ENCODE results near the gene SIGLEC6.

The SIGLEC6 gene

GRCh38 chr19:51509823-51510660 lies 21.4 kb downstream of the SIGLEC6 start:
- Histone ChIP-seq H3K36me3 (no peaks in the 10 kb centered on the region), H3K4me2 (peak overlapping the region in 4 of 11 experiments; percentile 3 to 32 (median 19); a peak in 2 of 22 replicates), H3K4me1 (peaks cover 0 to 49% (median 3%) of the 10 kb centered on the region in 10 experiments; a peak in 8 of 20 replicates), H4K20me1 (no peaks in the 10 kb centered on the region), H3K9ac (no peak overlapping the region), H3K4me3 (no peak overlapping the region), H3K27ac (no peak overlapping the region), H3K27me3 (no peaks in the 10 kb centered on the region), H3K9me3 (replicated peaks in 1 of 11) (peaks cover 0 to 10% (median 0%) of the 10 kb centered on the region in 11 experiments; a peak in 8 of 22 replicates)
- TF ChIP-seq Cebpa-rat (IDR thresholded peaks at IDR 0.05): no peak

DNA sequence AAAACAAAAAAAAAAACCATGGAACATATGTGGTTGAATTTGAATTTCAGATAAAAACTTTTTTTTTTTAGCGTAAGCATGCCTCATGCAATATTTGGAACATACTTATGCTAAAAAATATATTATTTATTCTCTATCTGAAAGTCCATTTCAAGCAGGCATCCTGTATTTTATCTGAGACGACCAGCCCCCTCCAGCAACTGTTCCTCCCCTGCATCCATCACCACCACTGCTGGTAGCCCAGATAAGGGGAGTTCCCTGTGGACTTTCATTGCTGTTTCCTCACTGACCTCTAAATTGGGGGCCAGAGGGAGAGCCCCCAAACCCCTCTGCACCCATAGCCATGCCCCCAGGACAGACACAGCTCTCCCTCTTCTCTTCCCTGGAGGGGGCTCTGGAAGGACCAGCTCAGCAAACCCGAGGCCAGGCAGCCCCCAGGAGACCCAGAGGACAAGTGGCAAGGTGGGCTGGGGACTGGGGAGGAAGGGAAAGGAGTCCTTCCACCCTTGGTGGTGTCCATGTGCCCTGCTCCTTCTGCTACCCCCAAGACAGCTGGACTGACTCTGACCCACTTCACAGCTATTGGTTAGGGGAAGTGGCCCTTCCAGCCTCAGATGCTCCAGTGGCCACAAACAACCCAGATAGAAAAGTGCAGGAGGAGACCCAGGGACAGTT lies 23.3 kb downstream of the SIGLEC6 start:
- TF ChIP-seq Cebpa-rat (IDR thresholded peaks at IDR 0.05): no peak
- Histone ChIP-seq H3K9me3 (replicated peaks in 1 of 11) (peaks cover 0 to 25% (median 0%) of the 10 kb centered on the region in 11 experiments; a peak in 10 of 22 replicates), H3K27ac (no peak overlapping the region)

GRCh38 chr19:51507640-51508058 lies 23.8 kb downstream of the SIGLEC6 start:
- no peak overlapping the region for H3K4me3 ChIP-seq

More for the DNA sequence above, 23.3 kb downstream of the SIGLEC6 start:
- Histone ChIP-seq H3K27me3 (no peaks in the 10 kb centered on the region), H3K9ac (no peak overlapping the region), H3K4me3 (no peak overlapping the region), H3K4me1 (peaks cover 0 to 67% (median 18%) of the 10 kb centered on the region in 10 experiments; a peak in 15 of 20 replicates), H3K36me3 (no peaks in the 10 kb centered on the region), H4K20me1 (peaks cover 0 to 1% (median 0%) of the 10 kb centered on the region in 11 experiments; a peak in 1 of 22 replicates), H3K4me2 (peak overlapping the region in 3 of 11 experiments; percentile 35 to 83 (median 72); a peak in 5 of 22 replicates)

GRCh38 chr19:51507192-51507591 lies 24.3 kb downstream of the SIGLEC6 start:
- Histone ChIP-seq H3K9me3 (replicated peaks in 1 of 11) (peaks cover 0 to 25% (median 0%) of the 10 kb centered on the region in 11 experiments; a peak in 10 of 22 replicates), H3K36me3 (no peaks in the 10 kb centered on the region), H3K4me3 (no peak overlapping the region), H3K27ac (peak overlapping the region in 2 of 11 experiments; percentile 33 to 55; a peak in 4 of 22 replicates), H3K9ac (peak overlapping the region in 1 of 11 experiments; percentile 2; a peak in 1 of 22 replicates), H3K27me3 (no peaks in the 10 kb centered on the region), H3K4me2 (peak overlapping the region in 3 of 11 experiments; percentile 35 to 83 (median 72); a peak in 6 of 22 replicates), H4K20me1 (peaks cover 0 to 4% (median 0%) of the 10 kb centered on the region in 11 experiments; a peak in 1 of 22 replicates), H3K4me1 (peaks cover 0 to 77% (median 28%) of the 10 kb centered on the region in 10 experiments; a peak in 15 of 20 replicates)
- no peak for TF ChIP-seq Cebpa-rat (IDR thresholded peaks at IDR 0.05)

More at GRCh38 chr19:51507640-51508058, 23.8 kb downstream of the SIGLEC6 start:
- Histone ChIP-seq H4K20me1 (peaks cover 0 to 4% (median 0%) of the 10 kb centered on the region in 11 experiments; a peak in 1 of 22 replicates), H3K27me3 (no peaks in the 10 kb centered on the region), H3K9ac (peak overlapping the region in 1 of 11 experiments; percentile 2; a peak in 1 of 22 replicates), H3K27ac (peak overlapping the region in 2 of 11 experiments; percentile 33 to 55; a peak in 4 of 22 replicates), H3K4me1 (peaks cover 0 to 73% (median 24%) of the 10 kb centered on the region in 10 experiments; a peak in 15 of 20 replicates), H3K36me3 (no peaks in the 10 kb centered on the region), H3K4me2 (peak overlapping the region in 3 of 11 experiments; percentile 35 to 83 (median 72); a peak in 6 of 22 replicates), H3K9me3 (replicated peaks in 1 of 11) (peaks cover 0 to 25% (median 0%) of the 10 kb centered on the region in 11 experiments; a peak in 10 of 22 replicates)
- no peak for TF ChIP-seq Cebpa-rat (IDR thresholded peaks at IDR 0.05)

GRCh38 chr19:51505904-51506303 lies 25.6 kb downstream of the SIGLEC6 start:
- H3K4me1 ChIP-seq: peaks cover 12 to 84% (median 41%) of the 10 kb centered on the region in 10 experiments

DNA sequence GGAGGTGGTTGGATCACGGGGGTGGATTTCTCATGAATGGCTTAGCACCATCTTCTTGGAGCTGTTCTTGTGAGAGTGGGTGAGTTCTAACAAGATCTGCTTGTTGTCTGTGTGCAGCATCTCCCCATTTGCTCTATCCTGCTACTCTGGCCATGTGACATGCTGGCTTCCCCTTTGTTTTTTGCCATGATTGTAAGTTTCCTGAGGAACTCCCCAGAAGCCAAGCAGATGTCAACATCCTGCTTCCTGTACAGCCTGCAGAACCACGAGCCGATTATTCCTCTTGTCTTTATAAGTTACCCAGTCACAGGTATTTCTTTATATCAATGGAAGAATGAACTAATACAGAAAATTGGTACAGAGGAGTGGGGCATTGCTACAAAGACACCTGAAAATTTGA lies 27.6 kb downstream of the SIGLEC6 start:
- H3K9ac ChIP-seq: no peak overlapping the region
- H3K36me3 ChIP-seq: no peaks in the 10 kb centered on the region
- no peak for TF ChIP-seq Cebpa-rat (IDR thresholded peaks at IDR 0.05)
- peak overlapping the region in 1 of 11 experiments; percentile 50; a peak in 2 of 22 replicates for H3K27ac ChIP-seq
- peaks cover 12 to 83% (median 44%) of the 10 kb centered on the region in 10 experiments for H3K4me1 ChIP-seq
- no peaks in the 10 kb centered on the region for H3K27me3 ChIP-seq
- H3K9me3 ChIP-seq (replicated peaks in 1 of 11): peaks cover 0 to 25% (median 0%) of the 10 kb centered on the region in 11 experiments; a peak in 10 of 22 replicates
- H3K4me3 ChIP-seq: no peak overlapping the region
- peaks cover 0 to 4% (median 0%) of the 10 kb centered on the region in 11 experiments; a peak in 2 of 22 replicates for H4K20me1 ChIP-seq
- H3K4me2 ChIP-seq: peak overlapping the region in 9 of 11 experiments; percentile 7 to 94 (median 90); a peak in 17 of 22 replicates

More at GRCh38 chr19:51505904-51506303, 25.6 kb downstream of the SIGLEC6 start:
- peak overlapping the region in 2 of 11 experiments; percentile 21 to 72; a peak in 1 of 22 replicates for H3K4me2 ChIP-seq
- H3K4me3 ChIP-seq: no peak overlapping the region
- peaks cover 0 to 4% (median 0%) of the 10 kb centered on the region in 11 experiments; a peak in 2 of 22 replicates for H4K20me1 ChIP-seq
- H3K36me3 ChIP-seq: no peaks in the 10 kb centered on the region
- peaks cover 0 to 25% (median 0%) of the 10 kb centered on the region in 11 experiments; a peak in 10 of 22 replicates for H3K9me3 ChIP-seq (replicated peaks in 1 of 11)
- no peak overlapping the region for H3K27ac ChIP-seq
- TF ChIP-seq Cebpa-rat (IDR thresholded peaks at IDR 0.05): no peak
- H3K9ac ChIP-seq: no peak overlapping the region
- H3K27me3 ChIP-seq: no peaks in the 10 kb centered on the region

DNA sequence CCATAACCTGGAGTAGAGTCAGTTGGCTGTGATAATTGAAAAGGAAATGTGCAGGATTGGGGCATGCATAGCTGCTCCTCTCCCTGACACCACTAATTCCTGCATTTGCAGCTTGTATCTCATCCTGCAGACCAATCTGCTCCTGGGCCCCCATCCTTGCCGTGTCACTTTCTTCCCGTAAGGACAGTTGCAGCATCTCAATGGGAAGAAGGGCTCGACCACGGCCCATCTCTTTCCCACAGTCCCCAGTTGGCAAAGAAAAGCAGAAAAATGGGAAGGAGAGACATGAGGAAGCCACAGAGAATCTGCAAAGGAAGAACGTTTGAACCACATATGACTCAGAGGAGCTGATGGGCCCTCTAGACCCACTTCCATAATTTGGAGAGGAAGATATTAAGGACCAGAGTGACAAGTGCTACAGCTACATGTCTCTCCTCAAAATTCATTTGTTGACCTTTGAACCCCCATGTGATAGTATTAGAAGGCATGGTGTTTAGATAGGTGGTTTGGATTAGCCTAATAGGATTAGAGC lies 28.1 kb downstream of the SIGLEC6 start:
- no peak for TF ChIP-seq Cebpa-rat (IDR thresholded peaks at IDR 0.05)
- Histone ChIP-seq H3K9me3 (replicated peaks in 1 of 11) (peaks cover 0 to 25% (median 0%) of the 10 kb centered on the region in 11 experiments; a peak in 10 of 22 replicates), H3K4me3 (no peak overlapping the region), H3K9ac (no peak overlapping the region), H4K20me1 (peaks cover 0 to 4% (median 0%) of the 10 kb centered on the region in 11 experiments; a peak in 2 of 22 replicates), H3K4me1 (peaks cover 12 to 77% (median 44%) of the 10 kb centered on the region in 10 experiments), H3K4me2 (peak overlapping the region in 9 of 11 experiments; percentile 7 to 94 (median 90); a peak in 17 of 22 replicates), H3K27me3 (peaks cover 0 to 3% (median 0%) of the 10 kb centered on the region in 11 experiments; a peak in 1 of 22 replicates), H3K36me3 (no peaks in the 10 kb centered on the region), H3K27ac (peak overlapping the region in 1 of 11 experiments; percentile 50; a peak in 2 of 22 replicates)
